ENCODE measurements around the gene RPS29.

The RPS29 gene

DNA sequence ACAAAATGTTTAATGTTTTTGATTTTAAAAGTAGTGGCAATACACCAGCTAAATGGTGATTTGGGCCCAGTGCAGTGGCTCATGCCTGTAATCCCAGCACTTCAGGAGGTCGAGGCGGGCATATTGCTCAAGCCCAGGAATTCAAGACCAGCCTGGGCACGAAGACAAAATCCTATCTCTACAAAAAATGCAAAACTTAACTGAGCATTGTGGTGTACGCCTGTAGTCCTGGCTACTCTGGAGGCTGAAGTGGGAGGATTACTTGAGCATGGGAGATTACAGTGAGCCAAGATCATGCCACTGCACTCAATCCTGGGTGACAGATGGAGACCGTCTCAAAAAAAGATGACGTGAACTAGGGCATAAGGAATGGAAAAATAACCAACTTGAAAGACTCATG, 29.6 kb upstream of the RPS29 start:
- TF ChIP-seq, protein P1, sequence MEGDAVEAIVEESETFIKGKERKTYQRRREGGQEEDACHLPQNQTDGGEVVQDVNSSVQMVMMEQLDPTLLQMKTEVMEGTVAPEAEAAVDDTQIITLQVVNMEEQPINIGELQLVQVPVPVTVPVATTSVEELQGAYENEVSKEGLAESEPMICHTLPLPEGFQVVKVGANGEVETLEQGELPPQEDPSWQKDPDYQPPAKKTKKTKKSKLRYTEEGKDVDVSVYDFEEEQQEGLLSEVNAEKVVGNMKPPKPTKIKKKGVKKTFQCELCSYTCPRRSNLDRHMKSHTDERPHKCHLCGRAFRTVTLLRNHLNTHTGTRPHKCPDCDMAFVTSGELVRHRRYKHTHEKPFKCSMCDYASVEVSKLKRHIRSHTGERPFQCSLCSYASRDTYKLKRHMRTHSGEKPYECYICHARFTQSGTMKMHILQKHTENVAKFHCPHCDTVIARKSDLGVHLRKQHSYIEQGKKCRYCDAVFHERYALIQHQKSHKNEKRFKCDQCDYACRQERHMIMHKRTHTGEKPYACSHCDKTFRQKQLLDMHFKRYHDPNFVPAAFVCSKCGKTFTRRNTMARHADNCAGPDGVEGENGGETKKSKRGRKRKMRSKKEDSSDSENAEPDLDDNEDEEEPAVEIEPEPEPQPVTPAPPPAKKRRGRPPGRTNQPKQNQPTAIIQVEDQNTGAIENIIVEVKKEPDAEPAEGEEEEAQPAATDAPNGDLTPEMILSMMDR (IDR thresholded peaks at IDR 0.05; ENCODE audit: control insufficient read depth, insufficient read depth, low read depth, low read length, missing control alignments), result no peak
- no peak for DNase-seq (ENCODE audit: low read depth)
- H3K4me3 ChIP-seq (ENCODE audit: control insufficient read depth, low read depth, low read length), result no peak overlapping the region

DNA sequence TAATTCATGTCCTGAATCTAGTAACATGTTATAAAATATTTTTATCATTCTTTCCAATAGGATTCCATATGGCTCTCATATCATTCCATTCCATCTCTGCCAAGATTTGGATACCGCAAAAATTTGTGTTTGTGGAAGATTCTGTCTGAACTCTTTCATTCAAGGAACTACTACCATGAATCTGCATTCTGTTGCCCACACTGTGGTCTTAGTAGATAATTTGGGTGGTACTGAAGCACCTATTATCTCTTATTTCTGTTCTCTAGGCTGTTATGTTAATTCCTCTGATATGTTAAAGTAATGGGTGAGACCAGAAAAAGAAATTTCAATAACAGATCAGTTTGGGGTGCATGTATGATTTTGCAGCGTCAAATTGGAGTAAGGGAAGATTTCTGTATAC, 28.0 kb upstream of the RPS29 start:
- TF ChIP-seq, protein P1 (IDR thresholded peaks at IDR 0.05; ENCODE audit: control insufficient read depth, insufficient read depth, low read depth, low read length, missing control alignments), result no peak
- H3K4me3 ChIP-seq (ENCODE audit: control insufficient read depth, low read depth, low read length), result no peak overlapping the region
- DNase-seq (ENCODE audit: low read depth), result no peak

DNA sequence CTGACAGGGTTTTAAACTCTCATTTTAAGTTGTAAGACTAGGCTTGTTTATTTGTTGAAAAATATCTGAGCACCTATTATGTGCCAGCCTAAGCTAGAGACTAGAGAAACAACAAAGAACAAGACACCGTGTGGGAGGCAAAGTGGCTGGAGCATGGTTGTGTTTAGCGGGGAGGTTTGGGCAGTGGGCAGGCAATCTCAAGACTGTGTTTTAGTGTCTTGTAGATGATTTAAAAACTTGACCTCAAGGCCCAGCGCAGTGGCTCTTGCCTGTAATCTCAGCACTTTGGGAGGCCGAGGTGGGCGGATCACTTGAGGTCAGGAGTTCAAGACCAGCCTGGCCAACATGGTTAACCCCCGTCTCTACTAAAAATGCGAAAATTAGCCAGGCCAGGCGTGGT, 26.5 kb upstream of the RPS29 start:
- no peak for DNase-seq (ENCODE audit: low read depth)
- H3K4me3 ChIP-seq (ENCODE audit: control insufficient read depth, low read depth, low read length), result no peak overlapping the region
- TF ChIP-seq, protein P1 (IDR thresholded peaks at IDR 0.05; ENCODE audit: control insufficient read depth, insufficient read depth, low read depth, low read length, missing control alignments), result no peak

DNA sequence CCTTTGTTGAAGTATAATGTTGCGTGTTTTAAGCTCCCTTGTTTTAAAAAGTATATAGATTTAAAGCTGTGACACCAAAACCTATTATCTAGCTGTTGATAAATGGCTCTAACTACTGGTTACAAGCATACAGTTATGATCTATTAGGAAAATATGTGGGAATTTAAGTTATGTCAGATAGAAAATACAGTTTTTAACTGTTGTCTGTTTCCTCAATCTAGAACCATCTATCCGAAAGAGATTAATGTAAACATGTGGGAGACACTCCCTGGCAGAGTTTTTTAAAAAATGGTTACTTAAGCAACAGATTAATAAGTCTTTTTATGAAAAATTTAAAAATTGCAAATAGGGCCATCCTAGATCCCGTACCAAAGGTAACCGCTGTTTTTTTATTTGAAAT, 26.1 kb upstream of the RPS29 start:
- no peak overlapping the region for H3K4me3 ChIP-seq (ENCODE audit: control insufficient read depth, low read depth, low read length)
- TF ChIP-seq, protein P1 (IDR thresholded peaks at IDR 0.05; ENCODE audit: control insufficient read depth, insufficient read depth, low read depth, low read length, missing control alignments), result no peak
- DNase-seq (ENCODE audit: low read depth), result no peak

DNA sequence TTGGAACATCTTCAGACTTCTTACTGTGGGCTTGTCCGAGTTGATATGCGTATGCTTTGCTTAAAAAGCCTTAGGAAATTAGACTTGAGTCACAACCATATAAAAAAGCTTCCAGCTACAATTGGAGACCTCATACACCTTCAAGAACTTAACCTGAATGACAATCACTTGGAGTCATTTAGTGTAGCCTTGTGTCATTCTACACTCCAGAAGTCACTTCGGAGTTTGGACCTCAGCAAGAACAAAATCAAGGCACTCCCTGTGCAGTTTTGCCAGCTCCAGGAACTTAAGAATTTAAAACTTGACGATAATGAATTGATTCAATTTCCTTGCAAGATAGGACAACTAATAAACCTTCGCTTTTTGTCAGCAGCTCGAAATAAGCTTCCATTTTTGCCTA, 21.4 kb upstream of the RPS29 start:
- H3K4me3 ChIP-seq (ENCODE audit: control insufficient read depth, low read depth, low read length), result no peak overlapping the region
- no peak for DNase-seq (ENCODE audit: low read depth)
- TF ChIP-seq, protein P1 (IDR thresholded peaks at IDR 0.05; ENCODE audit: control insufficient read depth, insufficient read depth, low read depth, low read length, missing control alignments), result no peak

DNA sequence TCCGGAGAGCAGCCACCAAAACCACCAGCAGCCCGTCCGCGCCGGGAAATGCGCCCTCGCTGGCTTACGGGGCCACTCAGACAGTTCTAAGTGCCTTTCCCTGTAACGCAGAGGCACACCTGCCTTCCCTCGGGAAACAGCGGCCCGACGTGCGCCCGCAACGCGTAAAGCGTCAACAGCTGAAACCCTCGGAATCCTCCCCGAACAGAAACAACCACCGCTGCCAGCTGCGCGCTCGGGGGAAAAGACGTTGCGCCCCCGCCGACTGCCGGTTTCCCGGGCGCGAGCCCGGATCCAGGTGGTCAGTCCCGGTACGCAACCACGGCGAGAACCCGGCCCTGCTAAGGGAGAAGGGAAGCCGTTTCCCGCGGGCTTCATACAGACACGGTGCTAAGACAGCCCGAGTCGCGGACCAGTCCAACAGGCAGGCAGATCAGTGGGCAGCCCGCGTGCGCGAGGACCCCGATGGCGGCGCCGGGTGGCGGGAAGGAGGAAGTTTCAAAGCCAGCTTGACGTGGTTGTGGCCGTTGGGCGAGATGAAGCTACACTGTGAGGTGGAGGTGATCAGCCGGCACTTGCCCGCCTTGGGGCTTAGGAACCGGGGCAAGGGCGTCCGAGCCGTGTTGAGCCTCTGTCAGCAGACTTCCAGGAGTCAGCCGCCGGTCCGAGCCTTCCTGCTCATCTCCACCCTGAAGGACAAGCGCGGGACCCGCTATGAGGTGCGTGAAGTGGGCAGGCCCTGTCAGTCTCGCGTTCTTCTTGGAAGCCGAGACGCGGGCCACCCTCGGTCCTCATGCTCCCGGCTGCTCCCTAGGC, 12.5 kb upstream of the RPS29 start, which contains the start of gene LRR1:
TSS of gene LRR1 (plus strand) at position 456 of the 816 bp plus-strand sequence. CDS start at position 537, 81 bp downstream.
- DNase-seq (ENCODE audit: low read depth), result no peak
- TF ChIP-seq, protein P1 (IDR thresholded peaks at IDR 0.05; ENCODE audit: control insufficient read depth, insufficient read depth, low read depth, low read length, missing control alignments), result no peak
- peak within 1 kb of the TSS; percentile 97 for H3K4me3 ChIP-seq (ENCODE audit: control insufficient read depth, low read depth, low read length)
